ENCODE measurements around the gene ZNF208. TPM values are rescaled to one million over a fixed set of nuclear protein-coding genes. Genes with fewer than 3 reads are reported as not detected.

The ZNF208 gene
- total RNA-seq, 2 donors from 2014 or later = 4.4 to 25.7 TPM

DNA sequence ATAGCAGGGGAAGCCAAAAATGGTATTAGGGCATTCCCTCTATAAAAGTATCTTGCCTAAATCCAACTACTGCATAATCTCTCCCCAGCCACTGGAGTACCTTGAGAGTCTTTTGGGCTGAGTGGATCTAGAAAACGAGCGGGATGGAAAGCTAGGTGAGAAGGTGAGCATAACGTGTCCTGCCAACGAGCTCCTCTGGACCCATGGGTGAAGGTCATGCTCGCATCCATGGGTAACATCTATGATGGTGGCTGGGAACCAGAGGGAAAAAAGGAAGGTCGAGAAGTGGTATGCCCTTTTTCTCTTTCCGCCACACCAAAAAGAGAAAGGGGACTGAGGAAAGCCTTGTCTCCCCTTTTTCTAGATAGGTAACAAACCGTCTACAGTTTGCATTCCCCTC, 63.0 kb downstream of the ZNF208 start:
- H3K4me3 ChIP-seq = no peak overlapping the region
- no peak for DNase-seq (ENCODE audit: low spot score)
- TF ChIP-seq, protein P1, sequence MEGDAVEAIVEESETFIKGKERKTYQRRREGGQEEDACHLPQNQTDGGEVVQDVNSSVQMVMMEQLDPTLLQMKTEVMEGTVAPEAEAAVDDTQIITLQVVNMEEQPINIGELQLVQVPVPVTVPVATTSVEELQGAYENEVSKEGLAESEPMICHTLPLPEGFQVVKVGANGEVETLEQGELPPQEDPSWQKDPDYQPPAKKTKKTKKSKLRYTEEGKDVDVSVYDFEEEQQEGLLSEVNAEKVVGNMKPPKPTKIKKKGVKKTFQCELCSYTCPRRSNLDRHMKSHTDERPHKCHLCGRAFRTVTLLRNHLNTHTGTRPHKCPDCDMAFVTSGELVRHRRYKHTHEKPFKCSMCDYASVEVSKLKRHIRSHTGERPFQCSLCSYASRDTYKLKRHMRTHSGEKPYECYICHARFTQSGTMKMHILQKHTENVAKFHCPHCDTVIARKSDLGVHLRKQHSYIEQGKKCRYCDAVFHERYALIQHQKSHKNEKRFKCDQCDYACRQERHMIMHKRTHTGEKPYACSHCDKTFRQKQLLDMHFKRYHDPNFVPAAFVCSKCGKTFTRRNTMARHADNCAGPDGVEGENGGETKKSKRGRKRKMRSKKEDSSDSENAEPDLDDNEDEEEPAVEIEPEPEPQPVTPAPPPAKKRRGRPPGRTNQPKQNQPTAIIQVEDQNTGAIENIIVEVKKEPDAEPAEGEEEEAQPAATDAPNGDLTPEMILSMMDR (IDR thresholded peaks at IDR 0.05) = no peak
- no peaks in the 10 kb centered on the region for H3K4me1 ChIP-seq
- H3K36me3 ChIP-seq = no peaks in the 10 kb centered on the region
- no peaks in the 10 kb centered on the region for H3K27me3 ChIP-seq
- H3K9me3 ChIP-seq = peaks cover 13 to 91% of the 10 kb centered on the region in 2 donors
- no peak overlapping the region for H3K27ac ChIP-seq

- Histone ChIP-seq H3K9me3 (peaks cover 0 to 45% of the 10 kb centered on the region in 2 donors), H3K4me3 (no peak overlapping the region), H3K27me3 (no peaks in the 10 kb centered on the region), H3K4me1 (no peaks in the 10 kb centered on the region), H3K27ac (no peak overlapping the region), H3K36me3 (no peaks in the 10 kb centered on the region)
- DNase-seq (ENCODE audit: low spot score) = no peak
- TF ChIP-seq, protein P1 (IDR thresholded peaks at IDR 0.05) = no peak
Observed at GRCh38 chr19:21940684-21941083, 70.1 kb downstream of the ZNF208 start.

GRCh38 chr19:21934593-21934992, 76.2 kb downstream of the ZNF208 start:
- H3K27me3 ChIP-seq = no peaks in the 10 kb centered on the region
- TF ChIP-seq, protein P1 (IDR thresholded peaks at IDR 0.05) = no peak

GRCh38 chr19:21934131-21934530, 76.6 kb downstream of the ZNF208 start:
- peaks cover 0 to 6% of the 10 kb centered on the region in 2 donors for H3K9me3 ChIP-seq
- H3K27ac ChIP-seq = no peak overlapping the region
- no peaks in the 10 kb centered on the region for H3K27me3 ChIP-seq
- TF ChIP-seq, protein P1 (IDR thresholded peaks at IDR 0.05) = no peak
- no peak overlapping the region for H3K4me3 ChIP-seq
- no peaks in the 10 kb centered on the region for H3K4me1 ChIP-seq
- no peaks in the 10 kb centered on the region for H3K36me3 ChIP-seq
- DNase-seq (ENCODE audit: low spot score) = no peak

More at GRCh38 chr19:21934593-21934992, 76.2 kb downstream of the ZNF208 start:
- no peaks in the 10 kb centered on the region for H3K36me3 ChIP-seq
- peaks cover 0 to 6% of the 10 kb centered on the region in 2 donors for H3K9me3 ChIP-seq
- H3K4me3 ChIP-seq = no peak overlapping the region
- no peak for DNase-seq (ENCODE audit: low spot score)
- H3K27ac ChIP-seq = no peak overlapping the region
- H3K4me1 ChIP-seq = no peaks in the 10 kb centered on the region

GRCh38 chr19:21922276-21922675, 88.5 kb downstream of the ZNF208 start:
- Histone ChIP-seq H3K27me3 (no peaks in the 10 kb centered on the region), H3K4me3 (no peak overlapping the region), H3K36me3 (no peaks in the 10 kb centered on the region), H3K9me3 (peaks cover 0 to 10% of the 10 kb centered on the region in 2 donors), H3K4me1 (no peaks in the 10 kb centered on the region), H3K27ac (no peak overlapping the region)
- TF ChIP-seq, protein P1 (IDR thresholded peaks at IDR 0.05) = no peak
- DNase-seq (ENCODE audit: low spot score) = no peak

- DNase-seq (ENCODE audit: low spot score) = no peak
- H3K4me3 ChIP-seq = no peak overlapping the region
- TF ChIP-seq, protein P1 (IDR thresholded peaks at IDR 0.05) = no peak
Observed at GRCh38 chr19:21921691-21922180, 89.0 kb downstream of the ZNF208 start.

More at GRCh38 chr19:21921691-21922180, 89.0 kb downstream of the ZNF208 start:
- Histone ChIP-seq H3K27me3 (no peaks in the 10 kb centered on the region), H3K4me1 (no peaks in the 10 kb centered on the region), H3K9me3 (peaks cover 0 to 10% of the 10 kb centered on the region in 2 donors), H3K27ac (no peak overlapping the region), H3K36me3 (no peaks in the 10 kb centered on the region)
